GM23338 (cell line): ENCODE measurements around the gene KDM4B. TPM values are rescaled to one million over a fixed set of nuclear protein-coding genes. Genes with fewer than 3 reads are reported as not detected.

Experiments used
- ATAC-seq: fragments of 200-7000 bp; cut with Tn5 transposase; 3 replicates; pipeline ENCODE4 v1.9.1; 2020
- DNase-seq: peaks from one replicate; pipeline ENCODE4 v3.0.0-alpha.2; 2015; ENCODE audit warnings: low spot score
- H2AFZ ChIP-seq: fragments of 200-600 bp; sonication (generic); 2 replicates; pipeline ENCODE4 v1.8.0; 2016; ENCODE audit warnings: antibody characterized with exemption, mild to moderate bottlenecking, moderate library complexity
- H3F3A ChIP-seq: fragments of 200-600 bp; sonication (generic); replicated peaks from 2 replicates; pipeline ENCODE4 v1.8.0; 2017; ENCODE audit warnings: antibody characterized with exemption, mixed run types, low read depth
- H3K27ac ChIP-seq: fragments of 200-600 bp; sonication (generic); 2 replicates; pipeline ENCODE4 v1.6.1; 2016; ENCODE audit warnings: low read depth
- H3K27me3 ChIP-seq: fragments of 200-600 bp; sonication (generic); 2 replicates; pipeline ENCODE4 v1.8.0; 2016; ENCODE audit warnings: mild to moderate bottlenecking, mixed run types, moderate library complexity; ENCODE audit not compliant: insufficient read depth
- H3K36me3 ChIP-seq: fragments of 200-600 bp; sonication (generic); 2 replicates; pipeline ENCODE4 v1.8.0; 2016; ENCODE audit warnings: mild to moderate bottlenecking; ENCODE audit not compliant: insufficient read depth
- H3K4me1 ChIP-seq: fragments of 200-600 bp; sonication (generic); 2 replicates; pipeline ENCODE4 v1.8.0; 2016; ENCODE audit warnings: mild to moderate bottlenecking, moderate library complexity; ENCODE audit not compliant: insufficient read depth
- H3K4me2 ChIP-seq: fragments of 200-600 bp; sonication (generic); 2 replicates; pipeline ENCODE4 v1.7.1; 2017; ENCODE audit warnings: mixed run types
- H3K4me3 ChIP-seq: fragments of 200-600 bp; sonication (generic); 2 replicates; pipeline ENCODE4 v1.6.1; 2016; ENCODE audit warnings: mixed run types
- H3K79me2 ChIP-seq: fragments of 200-600 bp; sonication (generic); replicated peaks from 2 replicates; pipeline ENCODE4 v1.8.0; 2017; ENCODE audit warnings: mild to moderate bottlenecking; ENCODE audit not compliant: insufficient read depth
- H3K9me2 ChIP-seq: fragments of 200-600 bp; sonication (generic); 2 replicates; pipeline ENCODE4 v1.8.0; 2017; ENCODE audit not compliant: insufficient read depth
- H4K20me1 ChIP-seq: fragments of 200-600 bp; sonication (generic); replicated peaks from 2 replicates; pipeline ENCODE4 v1.8.0; 2017; ENCODE audit warnings: mild to moderate bottlenecking; ENCODE audit not compliant: insufficient read depth
- H3K27ac Mint-ChIP-seq: 2 replicates; pipeline ENCODE4 v1.8.0; 2020; ENCODE audit warnings: inconsistent platforms, mild to moderate bottlenecking, moderate library complexity, mixed read lengths
- H3K27me3 Mint-ChIP-seq: 3 replicates; pipeline ENCODE4 v1.8.0; 2022; ENCODE audit warnings: low read depth, mild to moderate bottlenecking, moderate library complexity, mixed read lengths, inconsistent platforms; ENCODE audit not compliant: insufficient read depth, poor library complexity
- H3K36me3 Mint-ChIP-seq: 3 replicates; pipeline ENCODE4 v1.8.0; 2021; ENCODE audit warnings: low read depth, mild to moderate bottlenecking, inconsistent platforms, moderate library complexity, mixed read lengths
- H3K4me1 Mint-ChIP-seq: 3 replicates; pipeline ENCODE4 v1.8.0; 2020; ENCODE audit warnings: mild to moderate bottlenecking, inconsistent platforms, mixed read lengths
- H3K4me3 Mint-ChIP-seq: 3 replicates; pipeline ENCODE4 v1.8.0; 2021; ENCODE audit warnings: moderate library complexity, mild to moderate bottlenecking, inconsistent platforms, mixed read lengths
- H3K9me3 Mint-ChIP-seq: 3 replicates; pipeline ENCODE4 v1.8.0; 2020; ENCODE audit warnings: moderate library complexity, mild to moderate bottlenecking, inconsistent platforms, mixed read lengths
- CREB1 ChIP-seq: fragments of 250-450 bp; sonication (Bioruptor Pico); IDR thresholded peaks from 2 replicates; pipeline ENCODE4 v1.5.0; 2020; ENCODE audit warnings: low read depth, mild to moderate bottlenecking, moderate library complexity
- CTCF ChIP-seq, 2 experiments: fragments of 200-600 bp in 1 of 2; sonication (generic) in 1 of 2; conservative IDR thresholded peaks; 2 replicates each; pipeline versions ENCODE4 v1.5.1 to v1.6.1; 2016 to 2017; ENCODE audit warnings: antibody characterized with exemption in 2 of 2, low read depth in 2 of 2, mild to moderate bottlenecking in 2 of 2, moderate library complexity in 1 of 2
- EZH2phosphoT487 ChIP-seq: fragments of 200-600 bp; sonication (generic); IDR thresholded peaks from one replicate; pipeline ENCODE4 v1.8.1; 2018; ENCODE audit warnings: antibody characterized with exemption; ENCODE audit not compliant: unreplicated experiment
- JUNB ChIP-seq: IDR thresholded peaks from one replicate; pipeline ENCODE4 v1.6.1; 2016; ENCODE audit warnings: antibody characterized with exemption; ENCODE audit not compliant: unreplicated experiment
- REST ChIP-seq: IDR thresholded peaks from one replicate; pipeline ENCODE4 v1.6.1; 2018; ENCODE audit warnings: antibody characterized with exemption; ENCODE audit not compliant: unreplicated experiment
- STAT1 ChIP-seq: IDR thresholded peaks from one replicate; pipeline ENCODE4 v1.6.1; 2016; ENCODE audit warnings: antibody characterized with exemption; ENCODE audit not compliant: unreplicated experiment
- ZNF114 ChIP-seq: fragments of 250-450 bp; sonication (Bioruptor Pico); IDR thresholded peaks from 2 replicates; pipeline ENCODE4 v1.5.0; 2020; ENCODE audit warnings: mild to moderate bottlenecking, moderate library complexity
- ZNF462 ChIP-seq: fragments of 250-450 bp; sonication (Bioruptor Pico); IDR thresholded peaks from 2 replicates; pipeline ENCODE4 v1.5.0; 2020; ENCODE audit warnings: mild to moderate bottlenecking, moderate library complexity
- polyA plus RNA-seq: library from polyadenylated mRNA; unstranded; fragments of >200 nt; fragmentation: Nextera tagmentation; extraction: Ambion mirVana; gene quantifications from 2 replicates; pipeline ENCODE4 v1.2.1, GENCODE V29; 2016
- total RNA-seq: library from RNA; depleted of rRNA; stranded (reverse); fragments of >200 nt; shearing (Covaris generic); gene quantifications from 2 replicates; pipeline ENCODE4 v1.2.3, GENCODE V29; 2014

The KDM4B gene
- total and polyA plus RNA-seq, 2 experiments from 2014 or later = 9.1 to 27.6 TPM

GRCh38 chr19:5132206-5132560, 163.3 kb downstream of the KDM4B start (continued):
- TF ChIP-seq ZNF462 (CRISPR knock-in tag) = no peak

GRCh38 chr19:5132698-5133651, 164.1 kb downstream of the KDM4B start:
- Histone ChIP-seq H3K79me2 (no peaks in the 10 kb centered on the region), H2AFZ (no peak overlapping the region), H3K4me2 (no peak overlapping the region), H3K4me3 (no peak overlapping the region), H3K9me2 (no peaks in the 10 kb centered on the region), H3K36me3 (no peaks in the 10 kb centered on the region), H3F3A (no peaks in the 10 kb centered on the region; the same call in 1 of the 2 replicates), H4K20me1 (no peaks in the 10 kb centered on the region), H3K4me1 (peaks cover 8% of the 10 kb centered on the region; the same call in 1 of the 2 replicates), H3K27ac (0 out of 2 replicates have a peak overlapping the region, but pooled peaks have one; percentile 32), H3K27me3 (no peaks in the 10 kb centered on the region)
- Mint-ChIP-seq H3K4me3 (no peak overlapping the region), H3K9me3 (no peaks in the 10 kb centered on the region; the same call in 2 of the 3 replicates), H3K36me3 (peaks cover 11% of the 10 kb centered on the region), H3K4me1 (peaks cover 35% of the 10 kb centered on the region), H3K27me3 (peaks cover 12% of the 10 kb centered on the region), H3K27ac (no peak overlapping the region)
- no peak for DNase-seq
- ATAC-seq = no peak
- TF ChIP-seq ZNF114 (CRISPR knock-in tag) (no peak), CTCF (conservative IDR thresholded peaks at IDR 0.05; ENCODE audit: low read depth in 2 of 2) (no peak), STAT1 (no peak), JUNB (no peak), CREB1 (CRISPR knock-in tag) (no peak), REST (no peak), EZH2phosphoT487 (no peak)
